NCI-H128 (cell line): ENCODE data around the gene BTN2A1.
"Not testable (repeated sequence)": the region's sequence is repeated elsewhere in the genome, so short reads cannot be mapped to it uniquely, and the experiment has no call there.

Experiments used
- DNase-seq: peaks from one replicate; lab custom pipeline; 2025; ENCODE audit not compliant: unreplicated experiment; lab: John Stamatoyannopoulos, UW

BTN2A1 gene

GRCh38 chr6:26489996-26490964, 32.5 kb downstream of the BTN2A1 start:
- DNase-seq: no peak

DNA sequence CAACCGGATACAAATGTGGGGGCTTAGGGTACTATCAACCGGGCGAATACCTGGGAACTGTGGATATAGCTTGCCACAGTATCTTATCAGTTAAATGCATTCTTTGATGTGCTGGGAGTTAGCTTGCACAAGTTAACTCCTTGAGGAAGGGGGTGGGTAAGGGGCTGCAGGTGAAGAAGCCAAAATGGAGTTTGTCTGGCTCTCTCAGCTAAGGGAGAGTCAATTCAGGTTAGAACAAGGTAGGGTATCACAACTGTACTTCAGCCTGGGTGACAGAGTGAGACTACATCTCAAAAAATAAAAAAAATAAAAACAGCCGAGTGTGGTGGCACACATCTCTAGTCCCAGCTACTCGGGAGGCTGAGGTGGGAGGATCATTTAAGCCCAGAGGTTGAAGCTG, 33.8 kb downstream of the BTN2A1 start:
- DNase-seq: no peak

GRCh38 chr6:26493258-26493657, 35.5 kb downstream of the BTN2A1 start:
- DNase-seq: no peak

DNA sequence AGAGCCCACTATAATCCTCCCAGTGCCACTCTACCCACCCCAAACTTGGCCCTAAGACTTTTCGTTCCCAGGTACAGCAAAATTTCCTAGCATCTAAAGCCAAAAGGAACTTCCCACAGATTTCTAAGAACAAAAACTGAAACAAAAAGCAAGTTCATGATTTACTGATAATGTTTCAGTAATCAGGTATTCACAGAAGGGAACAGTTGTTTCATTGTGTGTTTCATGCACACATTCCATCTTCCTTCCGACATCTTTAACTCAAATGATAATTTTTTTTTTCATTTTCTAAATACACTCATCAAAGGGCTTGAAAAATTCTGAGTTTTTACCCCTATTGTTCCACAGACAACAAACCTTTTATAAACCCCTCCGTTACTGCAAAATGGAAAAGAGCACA, 36.4 kb downstream of the BTN2A1 start:
- no peak for DNase-seq

GRCh38 chr6:26495281-26495680, 37.5 kb downstream of the BTN2A1 start:
- DNase-seq: no peak

DNA sequence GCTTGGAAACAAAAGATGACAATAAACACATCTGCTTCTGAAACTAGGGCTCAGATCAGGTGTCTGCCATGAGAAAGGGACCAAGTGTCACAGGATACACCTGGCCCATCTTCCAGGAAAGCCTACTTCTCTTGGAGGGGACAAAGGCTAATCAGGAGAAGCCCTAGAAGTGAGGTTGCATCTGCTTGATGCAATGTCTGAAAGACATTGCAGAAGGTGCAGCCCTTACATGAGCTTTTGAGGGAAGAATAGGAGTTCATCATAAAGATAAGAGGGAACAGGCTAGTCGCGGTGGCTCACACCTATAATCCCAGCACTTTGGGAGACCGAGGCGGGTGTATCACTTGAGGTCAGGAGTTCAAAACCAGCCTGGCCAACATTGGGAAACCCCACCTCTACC, 39.9 kb downstream of the BTN2A1 start:
- no peak for DNase-seq

GRCh38 chr6:26500102-26500501, 42.3 kb downstream of the BTN2A1 start, which contains the start of gene BTN1A1:
BTN1A1 (plus strand) TSS chr6:26500303; CDS start chr6:26501287, 984 bp downstream.
- no peak for DNase-seq

DNA sequence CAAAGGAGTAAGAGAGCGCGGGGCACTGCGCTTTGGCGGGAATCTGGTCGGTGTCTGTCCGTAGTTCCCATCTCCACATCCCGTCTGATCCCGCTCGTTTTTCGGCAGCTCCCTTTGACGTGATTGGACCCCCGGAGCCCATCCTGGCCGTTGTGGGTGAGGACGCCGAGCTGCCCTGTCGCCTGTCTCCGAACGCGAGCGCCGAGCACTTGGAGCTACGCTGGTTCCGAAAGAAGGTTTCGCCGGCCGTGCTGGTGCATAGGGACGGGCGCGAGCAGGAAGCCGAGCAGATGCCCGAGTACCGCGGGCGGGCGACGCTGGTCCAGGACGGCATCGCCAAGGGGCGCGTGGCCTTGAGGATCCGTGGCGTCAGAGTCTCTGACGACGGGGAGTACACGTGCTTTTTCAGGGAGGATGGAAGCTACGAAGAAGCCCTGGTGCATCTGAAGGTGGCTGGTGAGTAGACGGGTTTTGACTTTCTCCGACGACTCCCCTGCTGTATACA, 43.8 kb downstream of the BTN2A1 start:
- DNase-seq: no peak

- DNase-seq: no peak
These were observed 44.4 kb downstream of the BTN2A1 start for GRCh38 chr6:26502165-26502564.

GRCh38 chr6:26502626-26503025, 44.9 kb downstream of the BTN2A1 start:
- DNase-seq: no peak

DNA sequence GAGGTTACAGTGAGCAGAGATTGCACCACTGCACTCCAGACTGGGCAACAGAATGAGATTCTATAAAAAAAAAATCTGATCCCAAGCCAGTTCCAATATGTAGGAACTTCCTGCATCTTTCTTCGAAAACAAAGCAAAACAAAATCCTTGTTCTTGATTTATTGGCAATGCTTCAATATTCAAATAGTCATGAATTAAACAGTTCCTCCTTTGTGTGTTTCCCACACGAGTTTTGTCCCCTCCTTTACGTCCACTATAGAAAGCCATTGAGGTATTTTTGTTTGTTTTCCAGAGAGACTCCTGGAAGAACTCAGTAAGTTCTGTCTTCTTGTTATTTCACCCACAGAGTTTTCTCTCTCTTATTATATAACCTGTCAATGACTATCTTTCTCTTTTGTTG, 49.9 kb downstream of the BTN2A1 start:
- no peak for DNase-seq

DNA sequence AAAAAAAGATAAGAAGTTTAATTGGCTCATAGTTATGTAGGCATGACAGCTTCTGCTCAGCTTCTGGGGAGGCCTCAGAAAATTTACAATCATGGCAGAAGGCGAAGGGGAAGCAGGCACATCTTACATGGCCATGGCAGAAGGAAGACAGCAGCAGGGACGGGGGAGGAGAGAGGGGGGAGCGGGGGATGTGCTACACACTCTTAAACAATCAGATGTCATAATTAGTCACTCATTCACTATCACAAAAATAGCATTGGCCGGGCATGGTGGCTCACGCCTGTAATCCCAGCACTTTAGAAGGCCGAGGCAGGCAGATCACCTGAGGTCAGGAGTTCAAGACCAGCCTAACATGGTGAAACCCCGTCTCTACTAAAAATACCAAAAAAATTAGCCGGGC, 53.3 kb downstream of the BTN2A1 start:
- not testable (repeated sequence) for DNase-seq

- DNase-seq: no peak
These were observed 57.2 kb downstream of the BTN2A1 start for GRCh38 chr6:26514984-26515383.

DNA sequence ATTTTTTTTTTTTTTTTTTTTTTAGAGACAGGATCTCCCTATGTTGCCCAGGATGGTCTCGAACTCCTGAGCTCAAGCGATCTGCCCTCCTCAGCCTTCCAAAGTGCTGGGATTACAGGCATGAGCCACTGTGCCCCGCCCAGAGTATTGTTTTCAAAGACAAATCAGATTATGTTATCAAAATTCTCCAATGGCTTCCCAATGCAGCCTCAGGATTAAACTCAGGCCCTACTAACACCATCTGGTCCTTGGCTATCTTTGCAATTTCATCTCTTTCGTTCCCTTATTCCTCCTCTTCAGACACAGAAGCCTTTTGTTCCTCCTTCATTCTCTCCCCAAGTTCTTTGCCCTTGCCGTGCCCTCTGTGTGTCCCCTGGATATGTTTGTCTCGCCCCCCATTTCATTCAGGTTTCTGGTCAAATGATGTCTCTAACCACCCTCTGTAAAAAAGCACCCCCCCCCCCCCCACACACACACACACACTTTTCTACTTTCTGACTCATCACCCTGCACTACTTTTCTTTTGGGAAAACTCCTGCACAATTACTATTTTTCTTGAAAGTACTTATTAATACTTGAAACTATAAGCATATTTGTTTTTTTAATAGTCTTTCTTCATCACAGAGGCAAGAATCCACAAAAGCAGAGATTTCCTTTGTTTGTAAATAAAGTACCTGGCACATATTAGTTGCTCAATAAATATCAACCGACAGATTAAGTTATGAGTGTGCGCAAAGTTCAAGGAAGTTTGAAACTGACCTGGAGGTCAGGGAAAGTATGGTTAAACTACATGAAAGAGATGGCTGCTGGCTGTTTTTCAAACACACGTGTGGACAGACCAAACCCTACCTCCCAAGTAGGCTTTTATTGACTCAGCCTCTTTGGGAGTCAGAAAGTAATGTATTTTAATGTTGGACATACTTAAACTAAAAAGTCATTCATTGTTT, 59.0 kb downstream of the BTN2A1 start:
- DNase-seq: no peak
